Thyroid gland (tissue), 4 donors: ENCODE results near the gene NFAM1.

Experiments
- CTCF ChIP-seq, 6 experiments: fragments of 200-600 bp in 3 of 6; fragments of 450-650 bp in 3 of 6; sonication (generic) in 3 of 6; IDR thresholded peaks; one replicate each; pipeline ENCODE4 v1.5.1; 2016 to 2019; ENCODE audit warnings: antibody characterized with exemption in 6 of 6, mild to moderate bottlenecking in 2 of 6, inconsistent platforms in 1 of 6, moderate library complexity in 1 of 6
- POLR2A ChIP-seq, 2 donors: fragments of 450-650 bp; IDR thresholded peaks; one replicate each; pipeline ENCODE4 v1.6.1; 2017; ENCODE audit warnings: antibody characterized with exemption in 2 of 2, mild to moderate bottlenecking in 2 of 2, moderate library complexity in 1 of 2

GRCh38 chr22:42335839-42336378, 96.3 kb downstream of the NFAM1 start:
- TF ChIP-seq POLR2A (IDR thresholded peaks at IDR 0.05): no peak
- TF ChIP-seq CTCF (IDR thresholded peaks at IDR 0.05): no peak
